Endothelial cell of umbilical vein (primary cell): ENCODE data around the gene C14orf132.

Experiments used
- CTCF ChIP-seq, 2 donors: IDR thresholded peaks; 1 replicate in 1 of 2; 2 replicates in 1 of 2; pipeline ENCODE4 v1.5.1; 2011; ENCODE audit warnings: low read length in 2 of 2, mild to moderate bottlenecking in 2 of 2, moderate library complexity in 2 of 2, control low read depth in 1 of 2, inconsistent platforms in 1 of 2, low read depth in 1 of 2; ENCODE audit not compliant: insufficient read depth in 1 of 2; ENCODE audit errors: extremely low read depth in 1 of 2
- EZH2 ChIP-seq: IDR thresholded peaks from 2 replicates; pipeline ENCODE4 v1.6.1; 2012; ENCODE audit warnings: borderline replicate concordance, low read depth, mild to moderate bottlenecking, moderate library complexity, low read length, inconsistent platforms; ENCODE audit not compliant: severe bottlenecking
- MYC ChIP-seq: IDR thresholded peaks from one replicate; pipeline ENCODE4 v1.6.1; 2011; ENCODE audit warnings: mild to moderate bottlenecking, low read depth, low read length
- POLR2A ChIP-seq: IDR thresholded peaks from 2 replicates; pipeline ENCODE4 v1.6.1; 2012; ENCODE audit warnings: low read depth, mild to moderate bottlenecking, control low read depth, low read length

GRCh38 chr14:96094656-96095055 lies 55.5 kb downstream of the C14orf132 start:
- TF ChIP-seq POLR2A (no peak), CTCF (IDR thresholded peaks at IDR 0.05; ENCODE audit: extremely low read depth in 1 of 2, insufficient read depth in 1 of 2, low read depth in 1 of 2, low read length in 2 of 2) (no peak), EZH2 (no peak), MYC (no peak)
